ENCODE results near the gene TAB2.

GRCh38 chr6:149403534-149403933 lies 86.0 kb downstream of the TAB2 start:
- TF ChIP-seq POLR2AphosphoS5 (IDR thresholded peaks at IDR 0.05) (no peak), CTCF (IDR thresholded peaks at IDR 0.05) (no peak)
